Activated T-cell treated with anti-CD3 and anti-CD28 coated beads, Interleukin-2, amount 50 U/mL, for 1 hour (primary cell): ENCODE results near the gene ACOT6.
"Not testable (repeated sequence)": the region's sequence is repeated elsewhere in the genome, so short reads cannot be mapped to it uniquely, and the experiment has no call there.

ENCODE experiments used
- DNase-seq: peaks from one replicate; pipeline ENCODE4 v3.0.0-alpha.2; 2020

The ACOT6 gene

GRCh38 chr14:73651005-73651404 lies 38.7 kb downstream of the ACOT6 start:
- DNase-seq, result no peak

DNA sequence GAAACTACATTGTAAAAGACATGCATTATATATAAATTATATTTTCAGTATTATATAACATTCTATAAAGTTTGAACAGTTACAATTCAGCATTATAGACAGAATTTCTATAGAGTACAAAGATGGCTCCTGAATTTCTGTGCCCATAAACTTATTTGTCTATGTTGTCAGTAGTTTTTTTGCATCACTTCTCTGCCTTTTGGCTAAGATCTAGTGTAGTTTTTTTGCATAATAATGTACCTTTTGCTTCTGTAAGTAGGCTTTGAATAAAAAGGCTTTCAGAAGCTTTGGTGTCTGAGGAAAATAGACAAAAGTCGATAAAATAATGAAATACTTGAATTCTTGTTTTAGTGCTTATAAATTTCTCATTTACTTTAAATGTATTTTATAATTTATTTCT lies 43.5 kb downstream of the ACOT6 start:
- DNase-seq, result no peak

DNA sequence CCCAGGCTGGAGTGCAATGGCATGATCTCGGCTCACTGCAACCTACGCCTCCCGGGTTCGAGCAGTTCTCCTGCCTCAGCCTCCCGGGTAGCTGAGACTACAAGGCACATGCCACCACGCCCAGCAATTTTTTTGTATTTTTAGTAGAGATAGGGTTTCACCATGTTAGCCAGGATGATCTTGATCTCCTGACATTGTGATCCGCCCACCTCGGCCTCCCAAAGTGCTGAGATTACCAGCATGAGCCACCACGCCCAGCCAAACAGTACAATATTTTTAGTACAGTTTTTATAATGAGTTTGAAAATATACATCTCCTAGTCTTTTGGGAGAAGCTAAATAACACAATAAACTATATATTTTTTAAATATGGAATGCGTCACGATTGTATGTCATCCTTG lies 46.9 kb downstream of the ACOT6 start:
- DNase-seq, result not testable (repeated sequence)

DNA sequence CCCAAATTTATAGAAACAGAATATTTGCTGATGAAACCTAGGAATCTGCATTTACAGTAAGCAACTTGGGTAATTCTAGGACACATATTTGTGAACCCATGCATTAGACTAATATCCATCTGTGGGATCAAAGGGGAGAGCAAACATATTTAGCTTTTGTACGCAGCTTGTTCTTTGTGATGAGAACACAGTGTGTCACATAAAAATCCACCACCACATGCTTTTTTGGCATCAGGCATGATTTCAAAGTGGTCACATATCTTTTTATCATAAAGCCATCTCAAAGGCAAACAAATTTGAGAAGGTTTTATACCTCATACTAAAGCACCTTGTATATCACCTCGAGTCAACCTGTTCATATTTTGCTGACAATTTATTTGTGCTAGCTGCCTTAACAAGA lies 48.2 kb downstream of the ACOT6 start:
- no peak for DNase-seq

DNA sequence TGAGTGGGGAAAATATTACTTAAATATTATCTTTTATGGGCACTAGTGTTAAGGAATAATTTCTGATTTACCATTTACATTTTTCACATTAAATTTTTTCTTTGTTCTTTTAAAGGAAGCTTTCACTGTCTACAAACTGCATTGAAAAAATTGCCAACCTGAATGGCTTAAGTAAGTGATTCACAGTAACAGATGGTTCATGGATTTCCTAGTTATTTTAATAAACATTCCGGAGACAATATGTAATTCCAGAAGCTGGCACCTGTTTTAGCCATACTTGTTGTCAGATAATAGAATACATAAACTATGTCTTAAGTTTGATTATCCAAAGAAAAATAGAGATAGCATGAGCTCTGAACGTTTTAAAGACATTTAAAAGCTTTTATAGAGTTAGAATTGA lies 49.6 kb downstream of the ACOT6 start:
- no peak for DNase-seq

- no peak for DNase-seq
Observed at GRCh38 chr14:73662487-73662943, 50.2 kb downstream of the ACOT6 start.

GRCh38 chr14:73663548-73664212 lies 51.4 kb downstream of the ACOT6 start:
- no peak for DNase-seq

DNA sequence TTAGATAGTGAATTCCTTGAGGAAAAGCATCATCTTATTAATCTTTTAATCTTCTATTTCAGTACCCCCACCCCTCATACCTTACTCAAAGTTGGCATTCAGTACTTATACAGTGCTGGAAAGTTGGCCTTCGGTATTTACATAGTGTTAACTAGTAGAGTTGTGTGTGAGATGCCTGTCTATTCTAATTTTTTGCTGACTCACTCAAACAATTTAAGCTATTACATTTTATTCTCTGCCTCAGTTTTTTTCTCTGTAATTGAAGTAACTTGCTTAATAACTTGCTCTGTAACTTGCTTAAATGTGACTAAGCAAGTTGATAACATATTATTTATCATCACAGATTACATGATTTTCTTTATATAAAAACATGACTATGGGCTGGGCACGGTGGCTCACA lies 52.8 kb downstream of the ACOT6 start:
- no peak for DNase-seq

- DNase-seq, result no peak
Observed at GRCh38 chr14:73666583-73666982, 54.3 kb downstream of the ACOT6 start.

- DNase-seq, result no peak
Observed at GRCh38 chr14:73667854-73668253, 55.5 kb downstream of the ACOT6 start.
